Mammary epithelial cell (primary cell): ENCODE results near the gene GRID1.

Experiments used
- CTCF ChIP-seq, 2 donors: IDR thresholded peaks in 1 of 2; conservative IDR thresholded peaks in 1 of 2; 2 replicates each; pipeline ENCODE4 v1.5.1; 2011 to 2012; ENCODE audit warnings: inconsistent platforms in 2 of 2, low read length in 2 of 2, mild to moderate bottlenecking in 2 of 2, control low read depth in 1 of 2, low read depth in 1 of 2; ENCODE audit not compliant: insufficient read depth in 1 of 2; ENCODE audit errors: extremely low read depth in 1 of 2
- EZH2 ChIP-seq: IDR thresholded peaks from 2 replicates; pipeline ENCODE4 v1.6.1; 2012; ENCODE audit warnings: low read length, inconsistent platforms, borderline replicate concordance

- TF ChIP-seq CTCF (conservative IDR thresholded peaks at IDR 0.05 in 1 of 2, IDR thresholded peaks at IDR 0.05 in 1 of 2; ENCODE audit: extremely low read depth in 1 of 2, insufficient read depth in 1 of 2, low read depth in 1 of 2, low read length in 2 of 2) (no peak), EZH2 (no peak)
Measured at GRCh38 chr10:86123715-86124114, 242.9 kb downstream of the GRID1 start.
